WTC11 (cell line): ENCODE data around the gene MAPK12. TPM values are rescaled to one million over a fixed set of nuclear protein-coding genes. Genes with fewer than 3 reads are reported as not detected.

Experiments used
- ATAC-seq: fragments of 200-7000 bp; cut with Tn5 transposase; 2 replicates; pipeline ENCODE4 v1.10.0; 2021; ENCODE audit warnings: mild to moderate bottlenecking, moderate library complexity
- CTCF ChIA-PET: fragments of 300-600 bp; sonication (Branson Sonifier 250); formaldehyde crosslinking; loops from one replicate; lab custom pipeline; 2021; ENCODE audit warnings: antibody characterized with exemption; lab: Charles Lee
- POLR2A ChIA-PET: fragments of 350-600 bp; sonication (Branson Sonifier 250); formaldehyde crosslinking; loops from one replicate; lab custom pipeline; 2021; ENCODE audit warnings: antibody characterized with exemption; lab: Charles Lee
- DNase-seq: peaks from one replicate; pipeline ENCODE4 v3.0.0; 2021; ENCODE audit warnings: low spot score
- H3K27ac Mint-ChIP-seq: 2 replicates; pipeline ENCODE4 v1.8.0; 2021; ENCODE audit warnings: mixed read lengths
- H3K27me3 Mint-ChIP-seq: 2 replicates; pipeline ENCODE4 v1.8.0; 2021; ENCODE audit warnings: low read depth, mild to moderate bottlenecking, moderate library complexity, mixed read lengths
- H3K36me3 Mint-ChIP-seq: 2 replicates; pipeline ENCODE4 v1.8.0; 2021; ENCODE audit warnings: mixed read lengths
- H3K4me1 Mint-ChIP-seq: 2 replicates; pipeline ENCODE4 v1.8.0; 2022; ENCODE audit warnings: mixed read lengths
- H3K4me3 Mint-ChIP-seq: 2 replicates; pipeline ENCODE4 v1.8.0; 2021; ENCODE audit warnings: mild to moderate bottlenecking, moderate library complexity, mixed read lengths
- H3K9me3 Mint-ChIP-seq: 2 replicates; pipeline ENCODE4 v1.8.0; 2021; ENCODE audit warnings: mixed read lengths
- AFF4 ChIP-seq: sonication (generic); formaldehyde crosslinking; IDR thresholded peaks from 2 replicates; pipeline ENCODE4 v1.8.1; 2023; ENCODE audit warnings: mild to moderate bottlenecking, missing genetic modification reagents, borderline replicate concordance
- AR ChIP-seq: fragments of 250-450 bp; sonication (Bioruptor Pico); IDR thresholded peaks from 2 replicates; pipeline ENCODE4 v1.9.0; 2021; ENCODE audit warnings: mild to moderate bottlenecking
- ATF1 ChIP-seq: sonication (generic); formaldehyde crosslinking; IDR thresholded peaks from 2 replicates; pipeline ENCODE4 v1.8.1; 2023; ENCODE audit warnings: mild to moderate bottlenecking, moderate library complexity, missing genetic modification reagents
- E2F1 ChIP-seq: sonication (generic); formaldehyde crosslinking; IDR thresholded peaks from 2 replicates; pipeline ENCODE4 v1.8.0; 2022; ENCODE audit warnings: mild to moderate bottlenecking, missing genetic modification reagents
- E2F4 ChIP-seq: sonication (generic); formaldehyde crosslinking; IDR thresholded peaks from 2 replicates; pipeline ENCODE4 v1.8.1; 2022; ENCODE audit warnings: low read depth, mild to moderate bottlenecking, moderate library complexity, missing genetic modification reagents, borderline replicate concordance
- MXD4 ChIP-seq: fragments of 250-450 bp; sonication (Bioruptor Pico); IDR thresholded peaks from 2 replicates; pipeline ENCODE4 v1.8.0; 2021; ENCODE audit warnings: mild to moderate bottlenecking, moderate library complexity, borderline replicate concordance
- NFYB ChIP-seq: sonication (generic); formaldehyde crosslinking; conservative IDR thresholded peaks from 2 replicates; pipeline ENCODE4 v1.8.0; 2022; ENCODE audit warnings: low read depth, missing genetic modification reagents
- PREB ChIP-seq: sonication (generic); formaldehyde crosslinking; IDR thresholded peaks from 2 replicates; pipeline ENCODE4 v1.8.1; 2022; ENCODE audit warnings: mild to moderate bottlenecking, missing genetic modification reagents, moderate library complexity, borderline replicate concordance
- total RNA-seq: library from RNA; stranded (reverse); gene quantifications from 3 replicates; pipeline ENCODE4 v1.2.3, GENCODE V29; 2021

Gene MAPK12
- total RNA-seq, 1 experiment from 2014 or later = 31.0 TPM

GRCh38 chr22:50302564-50302963, 41.1 kb upstream of the MAPK12 start (continued):
- TF ChIP-seq AR (no peak), E2F4 (CRISPR knock-in tag) (no peak), NFYB (CRISPR knock-in tag) (no peak), MXD4 (no peak), E2F1 (CRISPR knock-in tag) (no peak)

- peaks cover 6% of the 10 kb centered on the region; the same call in 1 of the 2 replicates for H3K27me3 Mint-ChIP-seq
- DNase-seq (no peak), ATAC-seq (no peak)
- no peak overlapping the region for H3K27ac Mint-ChIP-seq
- CTCF ChIA-PET = interaction anchor here (0.5 to 2.3 kb wide), 6 partner anchors 8 to 1867 kb away, joined by 3 to 16 read pairs (median 4); no protein-coding TSS in a partner anchor
- H3K4me3 Mint-ChIP-seq = no peak overlapping the region
- POLR2A ChIA-PET = interaction anchor here (1.5 kb wide), 1 partner anchor 9 kb away, joined by 3 read pairs; no protein-coding TSS in a partner anchor
- H3K4me1 Mint-ChIP-seq = peaks cover 37% of the 10 kb centered on the region
- no peak for TF ChIP-seq E2F1 (CRISPR knock-in tag)
- no peak for TF ChIP-seq PREB (CRISPR knock-in tag)
- H3K9me3 Mint-ChIP-seq = no peaks in the 10 kb centered on the region
- no peaks in the 10 kb centered on the region for H3K36me3 Mint-ChIP-seq
Observed at GRCh38 chr22:50302041-50302541, 40.6 kb upstream of the MAPK12 start.

- TF ChIP-seq AFF4 (CRISPR knock-in tag) (no peak), ATF1 (no peak)
- Mint-ChIP-seq H3K4me1 (peaks cover 37% of the 10 kb centered on the region), H3K27me3 (peaks cover 6% of the 10 kb centered on the region; the same call in 1 of the 2 replicates), H3K9me3 (no peaks in the 10 kb centered on the region), H3K4me3 (no peak overlapping the region), H3K36me3 (no peaks in the 10 kb centered on the region), H3K27ac (no peak overlapping the region)
- ATAC-seq (no peak), DNase-seq (no peak)
- CTCF ChIA-PET = interaction anchor here (2.1 kb wide), 1 partner anchor 40 kb away, joined by 9 read pairs; no protein-coding TSS in a partner anchor
- POLR2A ChIA-PET = interaction anchor here (1.5 kb wide), 1 partner anchor 8 kb away, joined by 3 read pairs; no protein-coding TSS in a partner anchor
Observed at GRCh38 chr22:50301581-50301991, 40.1 kb upstream of the MAPK12 start.
